ENCODE data around the gene RRAD.

GRCh38 chr16:66915041-66915440 lies 10.3 kb downstream of the RRAD start:
- no peak for TF ChIP-seq CTCF (IDR thresholded peaks at IDR 0.05; ENCODE audit: insufficient read depth, low read length)
- TF ChIP-seq, protein P1, sequence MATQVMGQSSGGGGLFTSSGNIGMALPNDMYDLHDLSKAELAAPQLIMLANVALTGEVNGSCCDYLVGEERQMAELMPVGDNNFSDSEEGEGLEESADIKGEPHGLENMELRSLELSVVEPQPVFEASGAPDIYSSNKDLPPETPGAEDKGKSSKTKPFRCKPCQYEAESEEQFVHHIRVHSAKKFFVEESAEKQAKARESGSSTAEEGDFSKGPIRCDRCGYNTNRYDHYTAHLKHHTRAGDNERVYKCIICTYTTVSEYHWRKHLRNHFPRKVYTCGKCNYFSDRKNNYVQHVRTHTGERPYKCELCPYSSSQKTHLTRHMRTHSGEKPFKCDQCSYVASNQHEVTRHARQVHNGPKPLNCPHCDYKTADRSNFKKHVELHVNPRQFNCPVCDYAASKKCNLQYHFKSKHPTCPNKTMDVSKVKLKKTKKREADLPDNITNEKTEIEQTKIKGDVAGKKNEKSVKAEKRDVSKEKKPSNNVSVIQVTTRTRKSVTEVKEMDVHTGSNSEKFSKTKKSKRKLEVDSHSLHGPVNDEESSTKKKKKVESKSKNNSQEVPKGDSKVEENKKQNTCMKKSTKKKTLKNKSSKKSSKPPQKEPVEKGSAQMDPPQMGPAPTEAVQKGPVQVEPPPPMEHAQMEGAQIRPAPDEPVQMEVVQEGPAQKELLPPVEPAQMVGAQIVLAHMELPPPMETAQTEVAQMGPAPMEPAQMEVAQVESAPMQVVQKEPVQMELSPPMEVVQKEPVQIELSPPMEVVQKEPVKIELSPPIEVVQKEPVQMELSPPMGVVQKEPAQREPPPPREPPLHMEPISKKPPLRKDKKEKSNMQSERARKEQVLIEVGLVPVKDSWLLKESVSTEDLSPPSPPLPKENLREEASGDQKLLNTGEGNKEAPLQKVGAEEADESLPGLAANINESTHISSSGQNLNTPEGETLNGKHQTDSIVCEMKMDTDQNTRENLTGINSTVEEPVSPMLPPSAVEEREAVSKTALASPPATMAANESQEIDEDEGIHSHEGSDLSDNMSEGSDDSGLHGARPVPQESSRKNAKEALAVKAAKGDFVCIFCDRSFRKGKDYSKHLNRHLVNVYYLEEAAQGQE (IDR thresholded peaks at IDR 0.05; ENCODE audit: insufficient replicate concordance, low read depth) = no peak
- TF ChIP-seq POLR2AphosphoS5 (IDR thresholded peaks at IDR 0.05; ENCODE audit: low read depth) = no peak
- no peak for TF ChIP-seq SPI1 (IDR thresholded peaks at IDR 0.05; ENCODE audit: borderline replicate concordance, low read depth)
- no peak for TF ChIP-seq GABPA (IDR thresholded peaks at IDR 0.05; ENCODE audit: low read depth)

All from HL-60 (cell line).